ENCODE data around the gene DOCK2.

Gene DOCK2

GRCh38 chr5:170000155-170000554 is 363.1 kb downstream of the DOCK2 start:
- DNase-seq = no peak

- no peak for DNase-seq
These were observed 368.9 kb downstream of the DOCK2 start for GRCh38 chr5:170006021-170006420.

GRCh38 chr5:170008376-170008775 is 371.3 kb downstream of the DOCK2 start:
- no peak for DNase-seq

- DNase-seq = no peak
These were observed 373.5 kb downstream of the DOCK2 start for GRCh38 chr5:170010595-170010994.

- no peak for DNase-seq
These were observed 374.7 kb downstream of the DOCK2 start for GRCh38 chr5:170011751-170012150.

- DNase-seq = no peak
These were observed 375.5 kb downstream of the DOCK2 start for GRCh38 chr5:170012622-170013021.

GRCh38 chr5:170020423-170020822 is 383.3 kb downstream of the DOCK2 start:
- no peak for DNase-seq

GRCh38 chr5:170021506-170021905 is 384.4 kb downstream of the DOCK2 start:
- no peak for DNase-seq

- DNase-seq = no peak
These were observed 388.8 kb downstream of the DOCK2 start for GRCh38 chr5:170025853-170026252.

- no peak for DNase-seq
These were observed 391.0 kb downstream of the DOCK2 start for GRCh38 chr5:170028124-170028523.

GRCh38 chr5:170034231-170034630 is 397.2 kb downstream of the DOCK2 start:
- no peak for DNase-seq

- DNase-seq = no peak
These were observed 401.2 kb downstream of the DOCK2 start for GRCh38 chr5:170038241-170038640.

GRCh38 chr5:170039830-170040229 is 402.8 kb downstream of the DOCK2 start:
- DNase-seq = no peak

GRCh38 chr5:170046241-170046640 is 409.2 kb downstream of the DOCK2 start:
- no peak for DNase-seq

- DNase-seq = no peak
These were observed 412.6 kb downstream of the DOCK2 start for GRCh38 chr5:170049713-170050112.

GRCh38 chr5:170053896-170054295 is 416.8 kb downstream of the DOCK2 start:
- no peak for DNase-seq

GRCh38 chr5:170055606-170056005 is 418.5 kb downstream of the DOCK2 start:
- DNase-seq = no peak

GRCh38 chr5:170056561-170057267 is 419.6 kb downstream of the DOCK2 start:
- no peak for DNase-seq

- no peak for DNase-seq
These were observed 420.2 kb downstream of the DOCK2 start for GRCh38 chr5:170057311-170057710.

- no peak for DNase-seq
These were observed 422.1 kb downstream of the DOCK2 start for GRCh38 chr5:170059221-170059620.

GRCh38 chr5:170067152-170067551 is 430.1 kb downstream of the DOCK2 start:
- no peak for DNase-seq

- DNase-seq = no peak
These were observed 430.6 kb downstream of the DOCK2 start for GRCh38 chr5:170067574-170068170.

- DNase-seq = no peak
These were observed 432.4 kb downstream of the DOCK2 start for GRCh38 chr5:170069512-170069911.

- peak in 1 of 2 experiments; percentile 33 for DNase-seq
These were observed 433.7 kb downstream of the DOCK2 start for GRCh38 chr5:170070556-170071412.
